AG09319 (cell line): ENCODE results near the gene SPG7.
"Not testable (repeated sequence)": the region's sequence is repeated elsewhere in the genome, so short reads cannot be mapped to it uniquely, and the experiment has no call there.

ENCODE experiments used
- DNase-seq: peaks from one replicate; pipeline ENCODE4 v3.0.0-alpha.2; 2010; ENCODE audit warnings: low read depth; ENCODE audit errors: extremely low read depth
- TF ChIP-seq, protein P1 (sequence below): IDR thresholded peaks from 2 replicates; pipeline ENCODE4 v1.5.1; 2011; ENCODE audit warnings: low read depth, mild to moderate bottlenecking, inconsistent platforms, low read length, moderate library complexity

Gene SPG7

DNA sequence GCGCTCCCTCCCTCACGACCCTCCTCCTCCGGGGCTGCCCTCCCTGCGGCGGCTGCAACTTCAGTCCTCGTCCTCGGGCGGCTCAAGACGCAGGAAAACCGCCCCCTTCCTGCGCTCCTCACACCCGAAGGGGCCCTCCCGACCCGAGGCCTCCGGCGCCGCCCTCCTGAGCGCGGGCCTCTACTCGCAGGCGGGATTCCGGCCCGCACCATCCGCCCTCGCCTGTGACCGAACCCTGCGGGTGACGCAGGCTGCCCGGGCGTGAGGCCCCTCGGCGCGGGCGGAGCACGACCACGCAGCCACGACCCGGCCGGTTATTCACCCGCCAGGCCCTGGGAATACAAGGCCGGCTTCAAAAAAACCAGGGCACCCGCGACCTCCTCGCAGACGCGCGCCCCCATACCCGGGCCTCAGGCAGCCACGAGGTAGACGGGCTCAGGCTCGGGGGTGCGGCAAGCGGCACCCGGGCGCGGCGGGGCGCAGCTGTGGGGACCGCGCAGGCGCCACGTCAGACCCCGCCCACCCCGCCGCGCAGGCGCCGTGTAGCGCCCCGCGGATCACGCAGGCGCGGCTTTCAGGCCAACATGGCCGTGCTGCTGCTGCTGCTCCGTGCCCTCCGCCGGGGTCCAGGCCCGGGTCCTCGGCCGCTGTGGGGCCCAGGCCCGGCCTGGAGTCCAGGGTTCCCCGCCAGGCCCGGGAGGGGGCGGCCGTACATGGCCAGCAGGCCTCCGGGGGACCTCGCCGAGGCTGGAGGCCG is at the start of gene SPG7:
TSS of gene SPG7 (plus strand) at position 570 of the 757 bp plus-strand sequence. CDS start at position 585, 15 bp downstream.
- DNase-seq: peak; percentile 66
- TF ChIP-seq, protein P1, sequence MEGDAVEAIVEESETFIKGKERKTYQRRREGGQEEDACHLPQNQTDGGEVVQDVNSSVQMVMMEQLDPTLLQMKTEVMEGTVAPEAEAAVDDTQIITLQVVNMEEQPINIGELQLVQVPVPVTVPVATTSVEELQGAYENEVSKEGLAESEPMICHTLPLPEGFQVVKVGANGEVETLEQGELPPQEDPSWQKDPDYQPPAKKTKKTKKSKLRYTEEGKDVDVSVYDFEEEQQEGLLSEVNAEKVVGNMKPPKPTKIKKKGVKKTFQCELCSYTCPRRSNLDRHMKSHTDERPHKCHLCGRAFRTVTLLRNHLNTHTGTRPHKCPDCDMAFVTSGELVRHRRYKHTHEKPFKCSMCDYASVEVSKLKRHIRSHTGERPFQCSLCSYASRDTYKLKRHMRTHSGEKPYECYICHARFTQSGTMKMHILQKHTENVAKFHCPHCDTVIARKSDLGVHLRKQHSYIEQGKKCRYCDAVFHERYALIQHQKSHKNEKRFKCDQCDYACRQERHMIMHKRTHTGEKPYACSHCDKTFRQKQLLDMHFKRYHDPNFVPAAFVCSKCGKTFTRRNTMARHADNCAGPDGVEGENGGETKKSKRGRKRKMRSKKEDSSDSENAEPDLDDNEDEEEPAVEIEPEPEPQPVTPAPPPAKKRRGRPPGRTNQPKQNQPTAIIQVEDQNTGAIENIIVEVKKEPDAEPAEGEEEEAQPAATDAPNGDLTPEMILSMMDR: no peak

DNA sequence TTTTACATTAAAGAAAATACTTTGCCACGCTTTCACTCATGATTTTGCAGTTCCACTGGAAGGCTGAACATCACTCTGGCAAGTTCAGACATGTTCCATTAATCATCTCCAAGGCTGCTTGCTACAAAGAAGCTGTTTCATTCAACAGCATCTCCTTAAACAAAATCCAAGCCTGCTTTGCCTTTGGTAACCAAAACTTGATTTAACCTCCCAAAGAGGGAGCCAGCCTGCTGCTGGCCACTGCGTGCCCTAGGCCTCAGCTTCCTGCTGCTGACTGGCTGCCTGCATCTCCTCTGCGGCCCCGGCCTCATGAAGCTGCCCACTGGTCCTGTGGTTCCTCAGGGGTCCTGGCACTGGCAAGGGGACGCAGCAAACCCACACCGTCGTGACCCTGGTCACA is 49.7 kb upstream of the SPG7 start:
- DNase-seq: no peak
- TF ChIP-seq, protein P1: no peak

DNA sequence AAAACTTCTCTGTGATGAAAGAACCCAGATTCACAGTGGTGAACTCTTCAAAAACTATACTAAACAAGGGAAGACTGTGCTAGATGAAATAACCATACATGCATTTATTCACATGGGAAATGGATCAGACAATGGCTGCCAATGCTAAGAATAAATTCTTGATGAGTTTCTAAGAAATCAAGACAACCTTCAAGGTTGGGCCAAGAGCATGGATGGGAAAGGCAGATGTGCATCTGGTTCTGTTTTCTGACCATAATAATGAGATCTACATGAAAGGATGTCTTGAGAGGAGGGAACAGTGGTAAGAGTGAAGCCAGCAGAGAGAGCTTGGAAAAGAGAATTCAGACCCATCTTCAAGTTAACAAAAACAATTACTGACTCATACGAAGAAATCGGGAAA is 49.2 kb upstream of the SPG7 start:
- no peak for DNase-seq
- TF ChIP-seq, protein P1: no peak

DNA sequence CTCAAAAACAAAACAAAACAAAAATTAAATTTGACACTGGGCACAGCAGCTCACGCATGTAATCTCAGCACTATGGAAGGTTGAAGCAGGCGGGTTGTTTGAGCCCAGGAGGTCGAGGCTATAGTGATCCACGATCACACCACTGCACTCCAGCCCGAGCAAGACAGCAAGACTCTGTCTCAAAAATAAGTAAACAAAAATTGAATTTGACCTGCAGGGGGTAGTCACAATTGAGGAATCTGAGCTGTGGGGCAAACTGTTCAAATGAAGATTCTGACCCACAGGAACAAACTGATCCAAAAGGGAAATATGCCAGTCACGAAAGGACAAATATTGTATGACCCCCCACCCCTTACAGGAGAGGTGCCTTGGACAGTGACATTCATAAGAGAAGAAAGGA is 47.6 kb upstream of the SPG7 start:
- no peak for DNase-seq
- TF ChIP-seq, protein P1: no peak

DNA sequence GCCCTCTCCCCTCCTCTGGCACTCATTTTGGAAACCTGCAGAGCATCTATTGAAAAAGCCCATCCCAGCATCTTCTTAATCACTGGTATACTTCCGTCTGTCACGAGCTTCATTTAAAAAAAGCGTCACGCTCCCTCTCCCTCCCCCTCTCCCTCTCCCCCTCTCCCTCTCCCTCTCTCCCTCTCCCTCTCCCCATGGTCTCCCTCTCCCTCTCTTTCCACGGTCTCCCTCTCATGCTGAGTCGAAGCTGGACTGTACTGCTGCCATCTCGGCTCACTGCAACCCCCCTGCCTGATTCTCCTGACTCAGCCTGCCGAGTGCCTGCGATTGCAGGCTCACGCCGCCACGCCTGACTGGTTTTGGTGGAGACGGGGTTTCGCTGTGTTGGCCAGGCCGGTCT is 46.3 kb upstream of the SPG7 start:
- not testable (repeated sequence) for DNase-seq

DNA sequence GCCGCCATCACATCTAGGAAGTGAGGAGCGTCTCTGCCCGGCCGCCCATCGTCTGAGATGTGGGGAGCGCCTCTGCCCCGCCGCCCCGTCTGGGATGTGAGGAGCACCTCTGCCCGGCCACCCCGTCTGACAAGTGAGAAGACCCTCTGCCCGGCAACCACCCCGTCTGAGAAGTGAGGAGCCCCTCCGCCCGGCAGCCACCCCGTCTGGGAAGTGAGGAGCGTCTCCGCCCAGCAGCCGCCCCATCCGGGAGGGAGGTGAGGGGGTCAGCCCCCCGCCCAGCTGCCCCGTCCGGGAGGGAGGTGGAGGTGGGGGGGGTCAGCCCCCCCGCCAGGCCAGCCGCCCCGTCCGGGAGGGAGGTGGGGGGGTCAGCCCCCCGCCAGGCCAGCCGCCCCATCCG is 45.6 kb upstream of the SPG7 start:
- DNase-seq: not testable (repeated sequence)

DNA sequence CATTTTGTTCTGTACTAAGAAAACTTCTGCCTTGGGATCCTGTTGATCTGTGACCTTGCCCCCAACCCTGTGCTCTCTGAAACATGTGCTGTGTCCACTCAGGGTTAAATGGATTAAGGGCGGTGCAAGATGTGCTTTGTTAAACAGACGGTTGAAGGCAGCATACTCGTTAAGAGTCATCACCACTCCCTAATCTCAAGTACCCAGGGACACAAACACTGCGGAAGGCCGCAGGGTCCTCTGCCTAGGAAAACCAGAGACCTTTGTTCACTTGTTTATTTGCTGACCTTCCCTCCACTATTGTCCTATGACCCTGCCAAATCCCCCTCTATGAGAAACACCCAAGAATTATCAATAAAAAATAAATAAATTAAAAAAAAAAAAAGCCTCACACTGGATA is 44.9 kb upstream of the SPG7 start:
- not testable (repeated sequence) for DNase-seq

DNA sequence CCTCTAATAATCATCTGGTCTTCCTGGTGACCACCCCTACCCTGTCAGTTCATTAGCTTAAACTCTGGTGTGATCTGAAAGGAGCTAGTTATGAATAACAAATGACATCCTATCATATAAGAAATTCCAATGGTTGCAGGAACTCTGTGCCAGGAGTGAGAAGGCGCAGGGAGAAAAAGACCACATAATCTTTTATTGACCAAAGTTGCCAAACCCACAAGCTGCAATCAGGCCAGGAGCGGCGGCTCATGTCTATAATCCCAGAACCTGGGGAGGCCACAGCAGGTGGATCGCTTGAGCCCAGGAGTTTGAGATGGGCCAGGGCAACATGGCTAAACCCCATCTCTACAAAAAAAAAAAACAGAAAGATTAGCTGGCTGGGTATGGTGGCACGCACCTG is 41.3 kb upstream of the SPG7 start:
- DNase-seq: no peak
- TF ChIP-seq, protein P1: no peak

DNA sequence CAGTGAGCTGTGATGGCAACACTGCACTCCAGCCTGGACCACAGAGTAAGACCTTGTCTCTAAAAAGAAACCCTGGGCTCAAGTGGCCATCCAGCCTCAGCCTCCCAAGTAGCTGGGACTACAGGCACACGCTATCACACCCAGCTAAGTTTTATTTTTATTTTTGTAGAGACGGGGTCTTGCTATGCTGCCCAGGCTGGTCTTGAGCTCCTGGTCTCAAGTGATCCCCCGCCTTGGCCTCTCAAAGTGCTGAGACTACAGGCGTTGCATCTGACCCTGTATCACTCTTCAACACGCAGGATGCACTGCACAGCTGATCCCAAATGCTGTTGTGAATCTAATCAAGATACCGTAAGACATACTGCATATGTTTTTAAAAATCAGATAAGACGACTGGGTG is 40.8 kb upstream of the SPG7 start:
- DNase-seq: no peak
- TF ChIP-seq, protein P1: no peak
